ENCODE results near the gene SEMA6B. TPM values are rescaled to one million over a fixed set of nuclear protein-coding genes. Genes with fewer than 3 reads are reported as not detected.

The SEMA6B gene
- total and polyA plus RNA-seq, 8 donors, result 2.1 to 24.7 (median 3.3) TPM

DNA sequence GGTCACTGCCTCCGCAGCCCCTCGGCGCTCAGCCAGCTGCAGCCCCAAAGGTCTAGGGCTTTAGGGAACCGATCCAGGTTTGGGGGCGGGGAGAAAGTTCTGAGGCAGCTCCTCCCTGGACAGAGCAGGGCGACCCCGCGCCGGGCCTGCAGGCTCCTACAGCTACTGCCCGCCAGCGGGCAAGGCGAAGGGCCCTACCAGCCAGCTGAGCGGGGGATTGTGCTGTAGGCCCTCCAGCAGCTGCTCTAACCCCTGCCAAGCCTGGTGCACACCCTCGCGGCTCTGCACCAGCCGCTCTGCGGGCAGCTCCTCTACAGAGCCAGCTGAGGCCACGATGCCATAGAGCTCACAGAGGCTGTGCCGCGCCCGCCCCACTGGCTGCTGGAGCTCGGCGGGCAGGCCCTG, 55.2 kb downstream of the SEMA6B start:
- H3K9me3 ChIP-seq, result no peaks in the 10 kb centered on the region
- no peak overlapping the region for H3K4me3 ChIP-seq
- TF ChIP-seq, protein P1, sequence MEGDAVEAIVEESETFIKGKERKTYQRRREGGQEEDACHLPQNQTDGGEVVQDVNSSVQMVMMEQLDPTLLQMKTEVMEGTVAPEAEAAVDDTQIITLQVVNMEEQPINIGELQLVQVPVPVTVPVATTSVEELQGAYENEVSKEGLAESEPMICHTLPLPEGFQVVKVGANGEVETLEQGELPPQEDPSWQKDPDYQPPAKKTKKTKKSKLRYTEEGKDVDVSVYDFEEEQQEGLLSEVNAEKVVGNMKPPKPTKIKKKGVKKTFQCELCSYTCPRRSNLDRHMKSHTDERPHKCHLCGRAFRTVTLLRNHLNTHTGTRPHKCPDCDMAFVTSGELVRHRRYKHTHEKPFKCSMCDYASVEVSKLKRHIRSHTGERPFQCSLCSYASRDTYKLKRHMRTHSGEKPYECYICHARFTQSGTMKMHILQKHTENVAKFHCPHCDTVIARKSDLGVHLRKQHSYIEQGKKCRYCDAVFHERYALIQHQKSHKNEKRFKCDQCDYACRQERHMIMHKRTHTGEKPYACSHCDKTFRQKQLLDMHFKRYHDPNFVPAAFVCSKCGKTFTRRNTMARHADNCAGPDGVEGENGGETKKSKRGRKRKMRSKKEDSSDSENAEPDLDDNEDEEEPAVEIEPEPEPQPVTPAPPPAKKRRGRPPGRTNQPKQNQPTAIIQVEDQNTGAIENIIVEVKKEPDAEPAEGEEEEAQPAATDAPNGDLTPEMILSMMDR (IDR thresholded peaks at IDR 0.05), result no peak
- H3K27me3 ChIP-seq, result no peaks in the 10 kb centered on the region
- no peak for ATAC-seq
- DNase-seq, result no peak
- H3K4me1 ChIP-seq, result no peaks in the 10 kb centered on the region
- no peak overlapping the region for H3K27ac ChIP-seq
- H3K36me3 ChIP-seq, result peaks cover 0 to 68% of the 10 kb centered on the region in 2 donors
- intact Hi-C loops (cut with DNase I), result no loop called here

DNA sequence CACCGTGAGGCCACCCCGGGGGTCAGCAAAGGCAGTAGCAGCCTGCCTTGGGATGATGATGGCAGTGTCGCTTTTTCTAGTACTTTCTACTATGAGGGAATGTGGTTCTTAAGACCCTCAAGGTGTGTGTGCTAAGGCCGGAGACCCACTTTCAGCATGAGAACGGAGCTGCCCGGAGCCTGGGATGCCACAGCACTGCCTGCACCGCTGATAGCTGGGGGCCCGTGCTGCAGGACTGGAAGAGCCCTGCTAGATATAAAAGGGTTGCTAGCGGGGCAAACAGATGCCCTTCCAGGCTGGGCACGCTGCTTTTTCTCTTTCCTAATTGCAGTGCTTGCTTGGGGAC, 55.7 kb downstream of the SEMA6B start:
- no peak for DNase-seq
- no peaks in the 10 kb centered on the region for H3K9me3 ChIP-seq
- H3K4me3 ChIP-seq, result no peak overlapping the region
- intact Hi-C loops (cut with DNase I), result no loop called here
- TF ChIP-seq, protein P1 (IDR thresholded peaks at IDR 0.05), result no peak
- no peaks in the 10 kb centered on the region for H3K27me3 ChIP-seq
- H3K4me1 ChIP-seq, result no peaks in the 10 kb centered on the region
- ATAC-seq, result no peak
- no peak overlapping the region for H3K27ac ChIP-seq
- H3K36me3 ChIP-seq, result peaks cover 0 to 73% of the 10 kb centered on the region in 2 donors

DNA sequence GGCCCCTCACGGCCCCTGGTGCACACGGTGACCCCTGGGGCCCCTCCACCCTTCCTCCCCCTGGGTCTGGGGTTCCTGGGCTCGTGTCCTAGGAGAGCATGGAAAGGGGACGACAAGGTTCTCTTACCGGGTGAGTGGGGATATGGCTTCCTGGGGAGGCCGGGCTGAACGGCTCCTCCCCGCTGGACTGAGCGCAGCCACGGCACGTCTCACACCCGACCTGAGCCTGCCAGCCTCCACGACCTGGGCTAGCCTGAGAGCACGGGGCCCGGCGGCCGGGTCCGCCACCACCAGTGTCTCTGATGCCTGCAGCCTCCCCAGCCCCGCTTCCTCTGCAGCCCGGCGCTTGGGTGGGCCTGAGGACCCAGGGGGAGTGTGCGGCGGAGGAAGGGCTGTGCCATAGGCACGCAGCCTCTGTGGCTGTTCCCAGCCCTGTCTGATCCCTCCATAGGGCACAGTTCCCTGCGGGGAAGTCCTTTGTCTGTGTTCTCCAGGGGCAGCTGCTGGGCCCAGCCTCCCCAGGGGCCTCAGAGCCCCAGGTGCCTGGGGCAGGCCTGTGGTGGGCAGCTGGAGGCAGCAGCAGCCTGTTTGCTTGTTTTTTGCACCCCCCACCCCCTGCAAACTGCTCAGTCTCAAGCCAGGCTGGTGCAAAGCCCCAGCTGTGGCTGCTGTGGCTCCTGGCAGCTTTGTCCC, 56.2 kb downstream of the SEMA6B start:
- Histone ChIP-seq H3K9me3 (no peaks in the 10 kb centered on the region), H3K27ac (no peak overlapping the region), H3K4me3 (no peak overlapping the region), H3K27me3 (no peaks in the 10 kb centered on the region), H3K4me1 (no peaks in the 10 kb centered on the region), H3K36me3 (peaks cover 0 to 78% of the 10 kb centered on the region in 2 donors)
- ATAC-seq (no peak), DNase-seq (no peak)
- TF ChIP-seq, protein P1 (IDR thresholded peaks at IDR 0.05), result no peak
- intact Hi-C loops (cut with DNase I), result no loop called here

DNA sequence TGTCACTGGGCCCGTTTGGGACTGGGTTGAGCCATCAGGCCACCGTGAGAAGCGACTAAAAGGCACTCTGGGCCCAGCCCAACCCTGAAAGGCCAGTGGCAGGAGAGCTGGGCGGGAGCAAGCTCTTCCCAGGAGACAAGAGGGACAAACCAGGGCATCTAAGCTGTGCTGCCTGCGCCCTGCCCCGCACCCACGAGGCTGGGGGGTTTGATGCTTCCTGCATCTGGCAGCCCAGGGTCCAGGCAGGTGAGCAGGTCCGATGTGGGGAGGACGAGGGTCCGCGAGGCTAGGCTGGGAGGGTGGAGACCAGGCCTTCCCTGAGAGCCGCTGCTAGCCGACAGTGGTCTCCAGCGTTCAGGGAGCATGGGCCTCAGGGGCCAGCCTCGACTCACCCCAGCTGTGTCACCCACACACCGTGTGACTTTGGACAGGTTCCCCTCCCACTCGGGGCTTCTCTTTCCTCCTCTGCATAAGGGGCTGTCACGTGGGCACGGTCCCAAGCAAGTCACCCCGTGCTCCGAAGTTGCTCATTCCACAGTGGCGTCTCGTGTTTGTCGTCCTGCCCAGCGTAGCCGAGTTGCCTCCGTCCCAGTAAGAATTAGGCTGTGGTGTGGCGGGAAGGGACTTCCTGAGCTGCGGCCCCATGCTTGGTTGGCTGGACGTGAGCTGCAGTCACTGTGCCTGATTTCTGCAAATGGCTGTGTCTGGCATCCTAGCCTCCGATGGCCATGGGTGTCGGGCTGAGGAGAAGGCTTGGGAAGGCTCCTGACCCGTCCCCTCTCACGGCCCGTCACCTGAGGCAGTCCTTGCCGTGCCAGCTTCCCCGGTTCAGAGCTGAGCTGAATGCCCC, 57.0 kb downstream of the SEMA6B start:
- Histone ChIP-seq H3K27ac (no peak overlapping the region), H3K4me1 (no peaks in the 10 kb centered on the region), H3K27me3 (no peaks in the 10 kb centered on the region), H3K4me3 (no peak overlapping the region), H3K36me3 (peaks cover 0 to 86% of the 10 kb centered on the region in 2 donors), H3K9me3 (no peaks in the 10 kb centered on the region)
- TF ChIP-seq, protein P1 (IDR thresholded peaks at IDR 0.05), result no peak
- no peak for ATAC-seq
- intact Hi-C loops (cut with DNase I), result no loop called here
- no peak for DNase-seq

DNA sequence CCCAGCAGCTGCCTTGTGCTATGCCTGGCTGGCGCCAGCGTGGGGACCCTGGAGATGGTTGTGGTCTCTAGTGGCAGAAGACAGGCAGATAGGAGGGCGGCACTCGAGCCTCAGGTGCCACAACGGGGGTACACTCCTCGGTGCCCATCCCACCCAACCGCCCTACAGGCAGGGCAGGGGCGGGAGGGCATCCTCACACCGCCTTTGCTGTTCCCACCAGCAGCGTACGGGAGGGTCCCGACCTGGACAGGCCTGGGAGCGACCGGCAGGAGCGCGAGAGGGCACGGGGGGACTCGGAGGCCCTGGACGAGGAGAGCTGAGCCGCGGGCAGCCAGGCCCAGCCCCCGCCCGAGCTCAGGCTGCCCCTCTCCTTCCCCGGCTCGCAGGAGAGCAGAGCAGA, 57.8 kb downstream of the SEMA6B start:
- Histone ChIP-seq H3K9me3 (no peaks in the 10 kb centered on the region), H3K4me1 (no peaks in the 10 kb centered on the region), H3K27ac (no peak overlapping the region), H3K36me3 (peaks cover 0 to 94% of the 10 kb centered on the region in 2 donors), H3K27me3 (no peaks in the 10 kb centered on the region), H3K4me3 (no peak overlapping the region)
- ATAC-seq (no peak), DNase-seq (no peak)
- TF ChIP-seq, protein P1 (IDR thresholded peaks at IDR 0.05), result no peak
- intact Hi-C loops (cut with DNase I), result no loop called here
